ENCODE measurements around the gene MFSD2B. TPM values are rescaled to one million over a fixed set of nuclear protein-coding genes. Genes with fewer than 3 reads are reported as not detected.

Gene MFSD2B
- total RNA-seq, 6 experiments from 2014 or later, result 0.07 to 0.62 (median 0.22) TPM; not detected in 3

GRCh38 chr2:24045511-24046508 is 35.9 kb downstream of the MFSD2B start:
- TF ChIP-seq CTCF (IDR thresholded peaks at IDR 0.05) (no peak), POLR2A (IDR thresholded peaks at IDR 0.05) (no peak)
- no peaks in the 10 kb centered on the region for H3K27me3 ChIP-seq
- H3K4me3 ChIP-seq, result peak overlapping the region in 2 of 3 donors; percentile 70 to 80
- ATAC-seq, result peak; percentile 12 to 48 (median 35)
- no peak overlapping the region for H3K27ac ChIP-seq
- WGBS (ENCODE audit: insufficient coverage, low coverage, low lambda C conversion rate, missing lambda C conversion rate), result 63% methylated on average over 11 of the region's 11 CpGs
- H3K9me3 ChIP-seq, result no peaks in the 10 kb centered on the region
- peaks cover 0 to 14% (median 6%) of the 10 kb centered on the region in 4 donors for H3K4me1 ChIP-seq
- H3K36me3 ChIP-seq, result no peaks in the 10 kb centered on the region
- DNase-seq, result no peak
- intact Hi-C loops (cut with DNase I), result no loop called here

GRCh38 chr2:24046599-24046929 is 36.7 kb downstream of the MFSD2B start:
- no peaks in the 10 kb centered on the region for H3K27me3 ChIP-seq
- peak overlapping the region; percentile 60 to 80 (median 70) for H3K4me3 ChIP-seq
- no peaks in the 10 kb centered on the region for H3K9me3 ChIP-seq
- peaks cover 0 to 19% (median 6%) of the 10 kb centered on the region in 4 donors for H3K4me1 ChIP-seq
- no peak for DNase-seq
- intact Hi-C loops (cut with DNase I), result no loop called here
- no peaks in the 10 kb centered on the region for H3K36me3 ChIP-seq
- ATAC-seq, result no peak
- TF ChIP-seq POLR2A (IDR thresholded peaks at IDR 0.05) (no peak), CTCF (IDR thresholded peaks at IDR 0.05) (no peak)
- H3K27ac ChIP-seq, result peak overlapping the region in 1 of 3 donors; percentile 4
- WGBS (ENCODE audit: insufficient coverage, low coverage, low lambda C conversion rate, missing lambda C conversion rate), result 2% methylated on average over 2 of the region's 2 CpGs

- intact Hi-C loops (cut with DNase I), result no loop called here
- DNase-seq (peak; percentile 93 to 97 (median 96)), ATAC-seq (peak; percentile 96 to 100 (median 98))
- no peak for TF ChIP-seq CTCF (IDR thresholded peaks at IDR 0.05)
- TF ChIP-seq POLR2A (IDR thresholded peaks at IDR 0.05), result peak; percentile 54
- peak within 1 kb of the TSS; percentile 60 to 80 (median 70) for H3K4me3 ChIP-seq
- H3K27ac ChIP-seq, result peak within 1 kb of the TSS; percentile 4 to 34 (median 24)
- H3K36me3 ChIP-seq, result no peaks in the 10 kb centered on the region
- H3K27me3 ChIP-seq, result no peaks in the 10 kb centered on the region
- peaks cover 0 to 22% (median 6%) of the 10 kb centered on the region in 4 donors for H3K4me1 ChIP-seq
- WGBS (ENCODE audit: insufficient coverage, low coverage, low lambda C conversion rate, missing lambda C conversion rate), result under 1% methylated on average over 38 of the region's 38 CpGs
- H3K9me3 ChIP-seq, result no peaks in the 10 kb centered on the region
Observed at GRCh38 chr2:24046930-24047702, 37.2 kb downstream of the MFSD2B start, which contains the start of gene WDCP. TSS of gene WDCP (minus strand) at chr2:24047391. CDS start at chr2:24039494, 7,897 bp downstream.

- Histone ChIP-seq H3K36me3 (no peaks in the 10 kb centered on the region), H3K4me1 (peaks cover 0 to 25% (median 6%) of the 10 kb centered on the region in 4 donors), H3K27me3 (no peaks in the 10 kb centered on the region), H3K27ac (no peak overlapping the region), H3K9me3 (no peaks in the 10 kb centered on the region), H3K4me3 (peak overlapping the region in 1 of 3 donors; percentile 70)
- DNase-seq (no peak), ATAC-seq (no peak)
- 36% methylated on average over 8 of the region's 8 CpGs for WGBS (ENCODE audit: insufficient coverage, low coverage, low lambda C conversion rate, missing lambda C conversion rate)
- intact Hi-C loops (cut with DNase I), result no loop called here
- TF ChIP-seq CTCF (IDR thresholded peaks at IDR 0.05), result no peak
- no peak for TF ChIP-seq POLR2A (IDR thresholded peaks at IDR 0.05)
Observed at GRCh38 chr2:24047703-24048033, 37.8 kb downstream of the MFSD2B start.

Measured in right lobe of liver (tissue), 6 donors.